Endothelial cell of umbilical vein (primary cell): ENCODE data around the gene DYNC2H1. TPM values are rescaled to one million over a fixed set of nuclear protein-coding genes. Genes with fewer than 3 reads are reported as not detected.

Source experiments
- BruUV-seq: library from RNA; stranded (reverse); fragments of 400-500 nt; replicated peaks from 2 replicates; lab custom pipeline; 2021; lab: Mats Ljungman, UMichigan
- CTCF ChIA-PET: fragments of 300-600, 350-600 bp; sonication (Branson Sonifier 250); formaldehyde crosslinking; loops from one replicate; lab custom pipeline; 2021; ENCODE audit warnings: antibody characterized with exemption, inconsistent platforms; lab: Charles Lee
- POLR2A ChIA-PET: fragments of 300-600, 350-600 bp; sonication (Branson Sonifier 250); formaldehyde crosslinking; loops from one replicate; lab custom pipeline; 2021; ENCODE audit warnings: antibody characterized with exemption, inconsistent platforms; lab: Charles Lee
- DNase-seq: peaks from one replicate; pipeline ENCODE4 v3.0.0-alpha.2; 2011; ENCODE audit warnings: low read depth, low spot score
- FAIRE-seq: peaks from 2 replicates; lab custom pipeline; 2011; peaks lifted over from hg19 to GRCh38; lab: Jason Lieb, UNC
- H2AFZ ChIP-seq: 2 replicates; pipeline ENCODE4 v1.6.0; 2012; ENCODE audit warnings: low read depth, low read length, control low read depth, inconsistent platforms
- H3K27ac ChIP-seq: 2 replicates; pipeline ENCODE4 v1.5.1; 2011; ENCODE audit warnings: low read depth, mild to moderate bottlenecking, control low read depth, low read length, moderate library complexity; ENCODE audit not compliant: insufficient read depth
- H3K27me3 ChIP-seq, 2 experiments: 2 replicates each; pipeline versions ENCODE4 v1.6.0 to v1.6.1; 2011; ENCODE audit warnings: low read length in 2 of 2, mixed read lengths in 1 of 2; ENCODE audit not compliant: control insufficient read depth in 2 of 2, insufficient read depth in 2 of 2
- H3K36me3 ChIP-seq, 2 experiments: 2 replicates in 1 of 2; 3 replicates in 1 of 2; pipeline ENCODE4 v1.5.1; 2011; ENCODE audit warnings: low read length in 2 of 2, mild to moderate bottlenecking in 1 of 2, moderate library complexity in 1 of 2; ENCODE audit not compliant: control insufficient read depth in 2 of 2, insufficient read depth in 2 of 2; ENCODE audit errors: extremely low read depth in 1 of 2
- H3K4me1 ChIP-seq: 3 replicates; pipeline ENCODE4 v1.5.1; 2011; ENCODE audit warnings: mild to moderate bottlenecking, low read length; ENCODE audit not compliant: control insufficient read depth, insufficient read depth; ENCODE audit errors: extremely low read depth
- H3K4me2 ChIP-seq: 2 replicates; pipeline ENCODE4 v1.6.1; 2011; ENCODE audit warnings: low read length, control low read depth, mixed read lengths; ENCODE audit not compliant: insufficient read depth
- H3K4me3 ChIP-seq, 3 experiments: fragments of 200-600 bp in 1 of 3; sonication (generic), shearing (Covaris generic) in 1 of 3; replicated peaks in 1 of 3; 2 replicates each; pipeline ENCODE4 v1.5.1; 2011 to 2016; ENCODE audit warnings: control low read depth in 3 of 3, low read length in 3 of 3, mild to moderate bottlenecking in 2 of 3, inconsistent platforms in 1 of 3, low read depth in 1 of 3, moderate library complexity in 1 of 3; ENCODE audit not compliant: insufficient read depth in 1 of 3
- H3K79me2 ChIP-seq: 2 replicates; pipeline ENCODE4 v1.6.0; 2012; ENCODE audit warnings: low read length, inconsistent platforms; ENCODE audit not compliant: control insufficient read depth, insufficient read depth
- H3K9ac ChIP-seq: replicated peaks from 2 replicates; pipeline ENCODE3; 2011; ENCODE audit warnings: low read length, control low read depth; ENCODE audit not compliant: insufficient read depth; ENCODE audit errors: extremely low read depth
- H3K9me1 ChIP-seq: replicated peaks from 3 replicates; pipeline ENCODE4 v1.6.0; 2011; ENCODE audit warnings: mild to moderate bottlenecking, low read length; ENCODE audit not compliant: control insufficient read depth, insufficient read depth; ENCODE audit errors: extremely low read depth
- H3K9me3 ChIP-seq: replicated peaks from 2 replicates; pipeline ENCODE4 v1.5.1; 2012; ENCODE audit warnings: low read length, inconsistent platforms; ENCODE audit not compliant: control insufficient read depth, insufficient read depth
- H4K20me1 ChIP-seq: replicated peaks from 2 replicates; pipeline ENCODE3; 2011; ENCODE audit warnings: mild to moderate bottlenecking, low read length; ENCODE audit not compliant: control insufficient read depth, insufficient read depth; ENCODE audit errors: extremely low read depth
- CTCF ChIP-seq, 2 donors: IDR thresholded peaks; 1 replicate in 1 of 2; 2 replicates in 1 of 2; pipeline ENCODE4 v1.5.1; 2011; ENCODE audit warnings: low read length in 2 of 2, mild to moderate bottlenecking in 2 of 2, moderate library complexity in 2 of 2, control low read depth in 1 of 2, inconsistent platforms in 1 of 2, low read depth in 1 of 2; ENCODE audit not compliant: insufficient read depth in 1 of 2; ENCODE audit errors: extremely low read depth in 1 of 2
- FOS ChIP-seq: IDR thresholded peaks from 2 replicates; pipeline ENCODE4 v1.6.1; 2011; ENCODE audit warnings: mild to moderate bottlenecking, low read length, moderate library complexity, borderline replicate concordance; ENCODE audit not compliant: insufficient read depth
- JUN ChIP-seq: IDR thresholded peaks from 2 replicates; pipeline ENCODE4 v1.6.1; 2011; ENCODE audit warnings: borderline replicate concordance, low read depth; ENCODE audit not compliant: insufficient read length, insufficient read depth
- MAX ChIP-seq: IDR thresholded peaks from 2 replicates; pipeline ENCODE4 v1.6.1; 2011; ENCODE audit not compliant: insufficient read depth, insufficient read length
- POLR2A ChIP-seq: IDR thresholded peaks from 2 replicates; pipeline ENCODE4 v1.6.1; 2012; ENCODE audit warnings: low read depth, mild to moderate bottlenecking, control low read depth, low read length
- POLR2AphosphoS5 ChIP-seq: IDR thresholded peaks from 2 replicates; pipeline ENCODE4 v1.6.1; 2012; ENCODE audit warnings: low read depth, mild to moderate bottlenecking, control low read depth, low read length, moderate library complexity; ENCODE audit not compliant: insufficient read depth
- dilution Hi-C: fragments of 300-500 bp; cut with MboI; formaldehyde crosslinking; loops from one replicate; pipeline ENCODE4 v1.15.0; 2019; ENCODE audit warnings: low sequenced_read_pairs; ENCODE audit not compliant: extremely low pct_ligation_motif_present
- intact Hi-C: fragments of 100-400 bp; cut with micrococcal nuclease; formaldehyde crosslinking; loops from one replicate; pipeline ENCODE4 v1.10.0; 2022
- polyA plus RNA-seq, 4 experiments: library from polyadenylated mRNA; depleted of rRNA in 3 of 4; stranded (reverse) in 3 of 4; unstranded in 1 of 4; fragments of >200 nt; gene quantifications; 2 replicates each; pipeline versions ENCODE4 v1.2.1 to v1.2.3, GENCODE V29; 2011 to 2012; ENCODE audit warnings: missing spikeins in 1 of 4
- total RNA-seq: library from RNA; stranded (reverse); gene quantifications from 2 replicates; pipeline ENCODE4 v1.2.3, GENCODE V29; 2021

The DYNC2H1 gene
- total and polyA plus RNA-seq, 2 donors (not counting 3 experiments of a cell fraction or from before 2014, with no cell fraction given) = 1.9 to 4.2 TPM

GRCh38 chr11:103326070-103326794 lies 217.0 kb downstream of the DYNC2H1 start:
- no peaks in the 10 kb centered on the region for H4K20me1 ChIP-seq
- dilution Hi-C loops = no loop called here
- BruUV-seq = no TSS peak
- intact Hi-C loops = loop anchor here (1.0 to 10.0 kb wide), 6 partner anchors 212 to 829 kb away; no protein-coding TSS in a partner anchor
- no peak for TF ChIP-seq JUN
- no peak for TF ChIP-seq POLR2A
- no peak for TF ChIP-seq MAX
- no peak for TF ChIP-seq POLR2AphosphoS5
- TF ChIP-seq FOS = no peak
- TF ChIP-seq CTCF (IDR thresholded peaks at IDR 0.05; ENCODE audit: extremely low read depth in 1 of 2, insufficient read depth in 1 of 2, low read depth in 1 of 2, low read length in 2 of 2) = peak; percentile 67 to 74
- no peaks in the 10 kb centered on the region for H3K79me2 ChIP-seq
- no peak overlapping the region for H3K9ac ChIP-seq
- H3K36me3 ChIP-seq = no peaks in the 10 kb centered on the region
- no peak overlapping the region for H3K27ac ChIP-seq
- ChIA-PET POLR2A (no interaction called here), CTCF (interaction anchor here (0.6 to 3.9 kb wide), 16 partner anchors 10 to 838 kb away, joined by 3 to 35 read pairs (median 5); partner anchors contain the start of gene PDGFD)
- no peaks in the 10 kb centered on the region for H3K27me3 ChIP-seq
- H3K9me1 ChIP-seq = no peaks in the 10 kb centered on the region
- H3K4me1 ChIP-seq = peaks cover 8% of the 10 kb centered on the region
- H3K9me3 ChIP-seq = no peaks in the 10 kb centered on the region
- peak; percentile 65 for FAIRE-seq
- H3K4me3 ChIP-seq = no peak overlapping the region
- H3K4me2 ChIP-seq = no peak overlapping the region
- H2AFZ ChIP-seq = peak overlapping the region; percentile 92
- peak; percentile 77 for DNase-seq
